HL-60 (cell line): ENCODE data around the gene PAM16.
A peak's percentile ranks its signal among the peaks of the same experiment; 100 is the strongest.

Source experiments
- POLR2AphosphoS5 ChIP-seq: IDR thresholded peaks from 2 replicates; pipeline ENCODE4 v1.6.1; 2012; ENCODE audit warnings: low read depth
- SPI1 ChIP-seq: IDR thresholded peaks from 2 replicates; pipeline ENCODE4 v1.6.1; 2012; ENCODE audit warnings: low read depth, mild to moderate bottlenecking, borderline replicate concordance
- TF ChIP-seq, protein P1 (sequence below): IDR thresholded peaks from one replicate; pipeline ENCODE4 v1.5.1; 2011; ENCODE audit warnings: low read length, control low read depth, inconsistent platforms; ENCODE audit not compliant: insufficient read depth

DNA sequence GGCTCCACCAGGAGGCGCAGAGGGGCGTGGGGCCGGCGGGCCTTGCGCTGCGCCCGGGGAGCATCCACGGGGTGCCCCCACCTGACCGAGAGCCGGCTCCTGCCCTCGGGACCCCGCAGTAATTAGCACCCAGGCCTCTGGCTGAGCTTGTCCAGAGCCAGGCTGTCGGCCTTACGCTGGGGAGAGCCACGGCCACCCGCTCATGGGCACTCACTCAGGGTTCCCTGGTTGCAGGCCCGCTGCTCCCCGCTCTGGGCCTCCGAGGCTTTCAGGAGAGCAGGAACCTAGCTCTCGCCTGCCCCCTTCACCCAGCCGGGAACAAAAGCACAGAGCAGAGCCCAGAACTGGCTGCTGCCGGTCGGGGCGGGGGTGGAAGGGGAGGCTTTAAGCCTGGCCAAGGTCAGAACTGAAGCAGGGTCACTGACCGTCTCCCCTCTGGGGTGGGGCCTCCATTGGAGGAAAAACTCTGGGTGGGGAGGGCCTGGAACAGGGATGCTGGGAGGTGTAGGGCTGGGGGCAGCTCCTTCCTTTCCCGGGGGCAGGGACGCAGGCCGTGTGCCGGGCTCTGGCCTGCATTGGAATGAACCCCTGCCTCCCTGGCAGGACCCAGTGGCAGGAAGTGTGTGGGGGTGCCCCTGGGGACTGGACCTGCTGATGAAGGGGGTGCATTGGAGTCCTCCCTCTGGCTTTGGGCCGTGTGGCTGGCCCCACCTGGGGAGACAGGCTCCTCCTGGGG lies 22.9 kb downstream of the PAM16 start:
- TF ChIP-seq, protein P1, sequence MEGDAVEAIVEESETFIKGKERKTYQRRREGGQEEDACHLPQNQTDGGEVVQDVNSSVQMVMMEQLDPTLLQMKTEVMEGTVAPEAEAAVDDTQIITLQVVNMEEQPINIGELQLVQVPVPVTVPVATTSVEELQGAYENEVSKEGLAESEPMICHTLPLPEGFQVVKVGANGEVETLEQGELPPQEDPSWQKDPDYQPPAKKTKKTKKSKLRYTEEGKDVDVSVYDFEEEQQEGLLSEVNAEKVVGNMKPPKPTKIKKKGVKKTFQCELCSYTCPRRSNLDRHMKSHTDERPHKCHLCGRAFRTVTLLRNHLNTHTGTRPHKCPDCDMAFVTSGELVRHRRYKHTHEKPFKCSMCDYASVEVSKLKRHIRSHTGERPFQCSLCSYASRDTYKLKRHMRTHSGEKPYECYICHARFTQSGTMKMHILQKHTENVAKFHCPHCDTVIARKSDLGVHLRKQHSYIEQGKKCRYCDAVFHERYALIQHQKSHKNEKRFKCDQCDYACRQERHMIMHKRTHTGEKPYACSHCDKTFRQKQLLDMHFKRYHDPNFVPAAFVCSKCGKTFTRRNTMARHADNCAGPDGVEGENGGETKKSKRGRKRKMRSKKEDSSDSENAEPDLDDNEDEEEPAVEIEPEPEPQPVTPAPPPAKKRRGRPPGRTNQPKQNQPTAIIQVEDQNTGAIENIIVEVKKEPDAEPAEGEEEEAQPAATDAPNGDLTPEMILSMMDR, result peak; percentile 36
- TF ChIP-seq POLR2AphosphoS5 (no peak), SPI1 (no peak)
